Upper lobe of left lung (tissue), 4 donors: ENCODE results near the gene FAM180B.

Experiments
- EP300 ChIP-seq, 4 donors: sonication (generic); formaldehyde crosslinking; IDR thresholded peaks; one replicate each; pipeline ENCODE4 v1.5.1; 2017; ENCODE audit warnings: antibody characterized with exemption in 4 of 4, control low read depth in 2 of 4
- POLR2AphosphoS5 ChIP-seq, 2 donors: sonication (generic); formaldehyde crosslinking; IDR thresholded peaks; one replicate each; pipeline ENCODE4 v1.5.1; 2017; ENCODE audit warnings: antibody characterized with exemption in 2 of 2
- TF ChIP-seq, protein P1 (sequence below), 6 experiments: fragments of 450-650 bp in 4 of 6; fragments of 200-600 bp in 2 of 6; sonication (generic) in 2 of 6; IDR thresholded peaks; one replicate each; pipeline ENCODE4 v1.5.1; 2016 to 2019; ENCODE audit warnings: antibody characterized with exemption in 6 of 6

DNA sequence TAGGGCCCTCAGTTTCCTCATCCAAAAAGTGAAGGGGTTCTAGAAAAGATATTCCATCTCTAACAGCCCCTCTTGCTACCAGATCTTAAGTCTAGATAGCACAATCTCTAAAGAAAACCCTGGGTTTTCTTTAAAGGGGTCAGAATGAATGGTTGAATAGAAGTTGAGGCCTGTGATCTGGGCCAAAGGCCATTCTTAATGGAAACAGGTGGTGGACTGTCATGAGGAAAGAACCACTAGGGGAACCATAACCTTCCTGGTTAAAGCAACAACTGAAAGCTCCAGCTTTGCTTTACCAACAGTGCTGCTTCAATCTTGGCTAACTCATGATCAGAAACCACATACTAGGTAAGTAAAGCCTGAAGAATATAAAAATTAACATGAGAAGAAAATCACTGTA, 35.4 kb upstream of the FAM180B start:
- TF ChIP-seq, protein P1, sequence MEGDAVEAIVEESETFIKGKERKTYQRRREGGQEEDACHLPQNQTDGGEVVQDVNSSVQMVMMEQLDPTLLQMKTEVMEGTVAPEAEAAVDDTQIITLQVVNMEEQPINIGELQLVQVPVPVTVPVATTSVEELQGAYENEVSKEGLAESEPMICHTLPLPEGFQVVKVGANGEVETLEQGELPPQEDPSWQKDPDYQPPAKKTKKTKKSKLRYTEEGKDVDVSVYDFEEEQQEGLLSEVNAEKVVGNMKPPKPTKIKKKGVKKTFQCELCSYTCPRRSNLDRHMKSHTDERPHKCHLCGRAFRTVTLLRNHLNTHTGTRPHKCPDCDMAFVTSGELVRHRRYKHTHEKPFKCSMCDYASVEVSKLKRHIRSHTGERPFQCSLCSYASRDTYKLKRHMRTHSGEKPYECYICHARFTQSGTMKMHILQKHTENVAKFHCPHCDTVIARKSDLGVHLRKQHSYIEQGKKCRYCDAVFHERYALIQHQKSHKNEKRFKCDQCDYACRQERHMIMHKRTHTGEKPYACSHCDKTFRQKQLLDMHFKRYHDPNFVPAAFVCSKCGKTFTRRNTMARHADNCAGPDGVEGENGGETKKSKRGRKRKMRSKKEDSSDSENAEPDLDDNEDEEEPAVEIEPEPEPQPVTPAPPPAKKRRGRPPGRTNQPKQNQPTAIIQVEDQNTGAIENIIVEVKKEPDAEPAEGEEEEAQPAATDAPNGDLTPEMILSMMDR (IDR thresholded peaks at IDR 0.05): peak in 1 of 6 experiments; percentile 18
- TF ChIP-seq POLR2AphosphoS5 (IDR thresholded peaks at IDR 0.05) (no peak), EP300 (IDR thresholded peaks at IDR 0.05) (no peak)
